Measurements from ENCODE around the gene DLG4.

DLG4 gene

GRCh38 chr17:7214300-7215135 is 5.1 kb downstream of the DLG4 start:
- in situ Hi-C loops (cut with HindIII; ENCODE audit: low sequenced_read_pairs): no loop called here
- H3K4me3 ChIP-seq (ENCODE audit: low read depth, low read length): peak overlapping the region; percentile 53
- peak; percentile 95 for DNase-seq (ENCODE audit: low read depth)
- peak; percentile 65 for TF ChIP-seq CTCF (IDR thresholded peaks at IDR 0.05; ENCODE audit: low read depth, low read length, missing control alignments)

- TF ChIP-seq CTCF (IDR thresholded peaks at IDR 0.05; ENCODE audit: low read depth, low read length, missing control alignments): peak; percentile 70
- DNase-seq (ENCODE audit: low read depth): peak; percentile 49
- peak overlapping the region; percentile 53 for H3K4me3 ChIP-seq (ENCODE audit: low read depth, low read length)
- in situ Hi-C loops (cut with HindIII; ENCODE audit: low sequenced_read_pairs): no loop called here
Observed at GRCh38 chr17:7213895-7214299, 5.7 kb downstream of the DLG4 start.

- no peak for TF ChIP-seq CTCF (IDR thresholded peaks at IDR 0.05; ENCODE audit: low read depth, low read length, missing control alignments)
- H3K4me3 ChIP-seq (ENCODE audit: low read depth, low read length): peak overlapping the region; percentile 21
- in situ Hi-C loops (cut with HindIII; ENCODE audit: low sequenced_read_pairs): no loop called here
- no peak for DNase-seq (ENCODE audit: low read depth)
Observed at GRCh38 chr17:7211491-7212273, 8.0 kb downstream of the DLG4 start.

- in situ Hi-C loops (cut with HindIII; ENCODE audit: low sequenced_read_pairs): no loop called here
- no peak overlapping the region for H3K4me3 ChIP-seq (ENCODE audit: low read depth, low read length)
- no peak for DNase-seq (ENCODE audit: low read depth)
- TF ChIP-seq CTCF (IDR thresholded peaks at IDR 0.05; ENCODE audit: low read depth, low read length, missing control alignments): no peak
Observed at GRCh38 chr17:7208754-7209460, 10.7 kb downstream of the DLG4 start.

GRCh38 chr17:7208027-7208571 is 11.5 kb downstream of the DLG4 start:
- H3K4me3 ChIP-seq (ENCODE audit: low read depth, low read length): no peak overlapping the region
- DNase-seq (ENCODE audit: low read depth): no peak
- in situ Hi-C loops (cut with HindIII; ENCODE audit: low sequenced_read_pairs): no loop called here
- no peak for TF ChIP-seq CTCF (IDR thresholded peaks at IDR 0.05; ENCODE audit: low read depth, low read length, missing control alignments)
